HepG2 (cell line): ENCODE data around the gene KCNMB2. TPM values are rescaled to one million over a fixed set of nuclear protein-coding genes. Genes with fewer than 3 reads are reported as not detected.

Experiments
- ATAC-seq: fragments of 200-7000 bp; cut with Tn5 transposase; 3 replicates; pipeline ENCODE4 v1.9.1; 2020; ENCODE audit warnings: mild to moderate bottlenecking, moderate library complexity
- BruUV-seq: library from RNA; stranded (reverse); fragments of 400-500 nt; replicated peaks from 2 replicates; lab custom pipeline; 2021; lab: Mats Ljungman, UMichigan
- CTCF ChIA-PET: fragments of 300-600 bp; formaldehyde crosslinking; extraction: SDS; loops from one replicate; lab custom pipeline; 2021; ENCODE audit warnings: low total read pairs, inconsistent platforms, low intra/inter-chr PET ratio; lab: Yijun Ruan, JAX
- POLR2A ChIA-PET: fragments of 350-600 bp; sonication (Branson Sonifier 250); formaldehyde crosslinking; loops from one replicate; lab custom pipeline; 2020; ENCODE audit warnings: antibody characterized with exemption, inconsistent platforms; lab: Yijun Ruan, JAX
- DNase-seq: peaks from one replicate; pipeline ENCODE4 v3.0.0-alpha.2; 2015; ENCODE audit warnings: low spot score
- FAIRE-seq: peaks from 3 replicates; lab custom pipeline; 2011; peaks lifted over from hg19 to GRCh38; lab: Jason Lieb, UNC
- H2AFZ ChIP-seq: one replicate; pipeline ENCODE4 v1.6.1; 2011; ENCODE audit warnings: low read length, inconsistent platforms
- H3K27ac ChIP-seq: fragments of 300-600 bp; 3 replicates; pipeline ENCODE4 v1.8.0; 2011; ENCODE audit warnings: mixed run types, mild to moderate bottlenecking, mixed read lengths, low read length, inconsistent platforms; ENCODE audit not compliant: insufficient read depth; ENCODE audit errors: extremely low read length
- H3K27me3 ChIP-seq, 2 experiments: fragments of 200-600 bp in 1 of 2; 2 replicates in 1 of 2; 3 replicates in 1 of 2; pipeline versions ENCODE4 v1.6.0 to v1.8.0; 2011; ENCODE audit warnings: low read length in 2 of 2, mild to moderate bottlenecking in 2 of 2, moderate library complexity in 2 of 2, inconsistent platforms in 1 of 2; ENCODE audit not compliant: insufficient read depth in 2 of 2, control insufficient read depth in 1 of 2
- H3K36me3 ChIP-seq, 2 experiments: fragments of 200-600 bp in 1 of 2; replicated peaks in 1 of 2; 2 replicates in 1 of 2; 3 replicates in 1 of 2; pipeline versions ENCODE4 v1.5.1 to v1.8.0; 2011; ENCODE audit warnings: low read length in 2 of 2, inconsistent platforms in 1 of 2; ENCODE audit not compliant: insufficient read depth in 2 of 2, control insufficient read depth in 1 of 2
- H3K4me1 ChIP-seq: 2 replicates; pipeline ENCODE4 v1.5.1; 2012; ENCODE audit warnings: low read length, inconsistent platforms; ENCODE audit not compliant: insufficient read depth
- H3K4me2 ChIP-seq: 2 replicates; pipeline ENCODE4 v1.6.0; 2011; ENCODE audit warnings: low read depth, low read length, inconsistent platforms
- H3K4me3 ChIP-seq, 3 experiments: fragments of 200-600 bp in 1 of 3; sonication (generic), shearing (Covaris generic) in 1 of 3; replicated peaks in 1 of 3; 2 replicates each; pipeline ENCODE4 v1.5.1; 2011 to 2016; ENCODE audit warnings: low read length in 3 of 3, inconsistent platforms in 2 of 3, low read depth in 2 of 3, mild to moderate bottlenecking in 2 of 3, control low read depth in 1 of 3, mixed read lengths in 1 of 3; ENCODE audit not compliant: insufficient read depth in 1 of 3
- H3K79me2 ChIP-seq: one replicate; pipeline ENCODE4 v1.6.1; 2011; ENCODE audit warnings: low read length, inconsistent platforms; ENCODE audit not compliant: insufficient read depth
- H3K9ac ChIP-seq: 2 replicates; pipeline ENCODE4 v1.6.0; 2011; ENCODE audit warnings: mild to moderate bottlenecking, low read depth, low read length, inconsistent platforms; ENCODE audit not compliant: insufficient read depth
- H3K9me3 ChIP-seq: 2 replicates; pipeline ENCODE4 v1.5.1; 2012; ENCODE audit warnings: mild to moderate bottlenecking, low read length
- H4K20me1 ChIP-seq: 2 replicates; pipeline ENCODE4 v1.6.0; 2011; ENCODE audit warnings: inconsistent platforms, mild to moderate bottlenecking, low read length, moderate library complexity; ENCODE audit not compliant: insufficient read depth
- HDAC1 ChIP-seq: sonication (generic); formaldehyde crosslinking; IDR thresholded peaks from 2 replicates; pipeline ENCODE4 v1.5.1; 2020; ENCODE audit warnings: mild to moderate bottlenecking, missing genetic modification reagents
- KMT2B ChIP-seq: IDR thresholded peaks from 2 replicates; pipeline ENCODE4 v1.6.1; 2016; ENCODE audit warnings: missing genetic modification reagents, missing compliant biosample characterization
- NFIB ChIP-seq: sonication (generic); formaldehyde crosslinking; IDR thresholded peaks from 2 replicates; pipeline ENCODE4 v1.9.0; 2021; ENCODE audit warnings: missing genetic modification reagents, mild to moderate bottlenecking, borderline replicate concordance
- NFKB2 ChIP-seq: sonication (generic); formaldehyde crosslinking; IDR thresholded peaks from 2 replicates; pipeline ENCODE4 v1.4.0; 2020; ENCODE audit warnings: missing genetic modification reagents, borderline replicate concordance
- NR2F6 ChIP-seq, 2 experiments: IDR thresholded peaks; 2 replicates each; pipeline ENCODE4 v1.6.1; 2016; ENCODE audit warnings: antibody characterized with exemption in 1 of 2, mild to moderate bottlenecking in 1 of 2
- TCF7L2 ChIP-seq: IDR thresholded peaks from 2 replicates; pipeline ENCODE4 v1.6.1; 2011; ENCODE audit warnings: mild to moderate bottlenecking, low read depth, low read length, moderate library complexity
- WIZ ChIP-seq: sonication (generic); formaldehyde crosslinking; IDR thresholded peaks from 2 replicates; pipeline ENCODE4 v1.5.1; 2020; ENCODE audit warnings: mild to moderate bottlenecking, missing genetic modification reagents
- YEATS4 ChIP-seq: sonication (generic); formaldehyde crosslinking; IDR thresholded peaks from 2 replicates; pipeline ENCODE4 v1.4.0; 2020; ENCODE audit warnings: missing genetic modification reagents, borderline replicate concordance
- ZBTB7B ChIP-seq: sonication (generic); formaldehyde crosslinking; IDR thresholded peaks from 2 replicates; pipeline ENCODE4 v1.4.0; 2020; ENCODE audit warnings: missing genetic modification reagents
- ZFP82 ChIP-seq: sonication (generic); formaldehyde crosslinking; IDR thresholded peaks from 2 replicates; pipeline ENCODE4 v1.5.1; 2020; ENCODE audit warnings: mild to moderate bottlenecking, missing genetic modification reagents, borderline replicate concordance
- ZNF101 ChIP-seq: sonication (generic); formaldehyde crosslinking; IDR thresholded peaks from 2 replicates; pipeline ENCODE4 v1.4.0; 2020; ENCODE audit warnings: mild to moderate bottlenecking, low read depth, missing genetic modification reagents, borderline replicate concordance
- ZNF343 ChIP-seq: sonication (generic); formaldehyde crosslinking; IDR thresholded peaks from 2 replicates; pipeline ENCODE4 v1.4.0; 2020; ENCODE audit warnings: mild to moderate bottlenecking, missing genetic modification reagents
- ZNF7 ChIP-seq: IDR thresholded peaks from 2 replicates; pipeline ENCODE4 v1.6.1; 2016; ENCODE audit warnings: missing biosample characterization, missing genetic modification reagents
- ZNF775 ChIP-seq: sonication (generic); formaldehyde crosslinking; IDR thresholded peaks from 2 replicates; pipeline ENCODE4 v1.4.0; 2020; ENCODE audit warnings: missing genetic modification reagents, mild to moderate bottlenecking, moderate library complexity, borderline replicate concordance
- WGBS: methylation state at CpG from one replicate; pipeline ENCODE4 v1.1.6; 2017; ENCODE audit warnings: low lambda C conversion rate; 5-methylcytosine and 5-hydroxymethylcytosine counted together
- in situ Hi-C: cut with HindIII; loops from 2 replicates; pipeline ENCODE4 v1.10.0; 2017; ENCODE audit warnings: low pct_unique_long_range_greater_than_20kb; ENCODE audit not compliant: extremely low pct_ligation_motif_present
- intact Hi-C: fragments of 100-400 bp; cut with micrococcal nuclease; formaldehyde crosslinking; loops from one replicate; pipeline ENCODE4 v1.10.0; 2022; ENCODE audit not compliant: unreplicated experiment
- polyA plus RNA-seq, 8 experiments: library from polyadenylated mRNA; depleted of rRNA in 3 of 8; stranded (reverse) in 7 of 8; unstranded in 1 of 8; fragments of >200 nt; fragmentation: Illumina TruSeq in 4 of 8; extraction: Trizol in 4 of 8; gene quantifications; 2 replicates each; pipeline versions ENCODE4 v1.2.1 to v1.2.3, GENCODE V29; 2011 to 2016; ENCODE audit warnings: low read depth in 4 of 8, missing spikeins in 1 of 8, mixed read lengths in 1 of 8; ENCODE audit not compliant: insufficient read depth in 1 of 8
- total RNA-seq, 5 experiments: library from RNA; depleted of rRNA; stranded (reverse); fragments of >200 nt; fragmentation: Illumina TruSeq; extraction: Trizol; gene quantifications; 2 replicates each; pipeline ENCODE4 v1.2.3, GENCODE V29; 2016; ENCODE audit warnings: low read depth in 1 of 5
- TF ChIP-seq, protein P1 (sequence below): sonication (generic); formaldehyde crosslinking; IDR thresholded peaks from 2 replicates; pipeline ENCODE4 v1.5.1; 2020; ENCODE audit warnings: mild to moderate bottlenecking, moderate library complexity, missing genetic modification reagents
- TF ChIP-seq, protein P2 (sequence below): sonication (generic); formaldehyde crosslinking; IDR thresholded peaks from 2 replicates; pipeline ENCODE4 v1.5.0; 2020; ENCODE audit warnings: missing genetic modification reagents, mild to moderate bottlenecking, borderline replicate concordance
- TF ChIP-seq, protein P3 (sequence below): sonication (generic); formaldehyde crosslinking; IDR thresholded peaks from 2 replicates; pipeline ENCODE4 v1.4.0; 2020; ENCODE audit warnings: missing genetic modification reagents, borderline replicate concordance
- TF ChIP-seq, protein P4 (sequence below): sonication (generic); formaldehyde crosslinking; IDR thresholded peaks from 2 replicates; pipeline ENCODE4 v1.4.0; 2020; ENCODE audit warnings: missing genetic modification reagents, borderline replicate concordance

Gene KCNMB2
- total and polyA plus RNA-seq, 2 of the 13 experiments (the other 11 are each of a cell fraction or from before 2014, with no cell fraction given) = not detected

DNA sequence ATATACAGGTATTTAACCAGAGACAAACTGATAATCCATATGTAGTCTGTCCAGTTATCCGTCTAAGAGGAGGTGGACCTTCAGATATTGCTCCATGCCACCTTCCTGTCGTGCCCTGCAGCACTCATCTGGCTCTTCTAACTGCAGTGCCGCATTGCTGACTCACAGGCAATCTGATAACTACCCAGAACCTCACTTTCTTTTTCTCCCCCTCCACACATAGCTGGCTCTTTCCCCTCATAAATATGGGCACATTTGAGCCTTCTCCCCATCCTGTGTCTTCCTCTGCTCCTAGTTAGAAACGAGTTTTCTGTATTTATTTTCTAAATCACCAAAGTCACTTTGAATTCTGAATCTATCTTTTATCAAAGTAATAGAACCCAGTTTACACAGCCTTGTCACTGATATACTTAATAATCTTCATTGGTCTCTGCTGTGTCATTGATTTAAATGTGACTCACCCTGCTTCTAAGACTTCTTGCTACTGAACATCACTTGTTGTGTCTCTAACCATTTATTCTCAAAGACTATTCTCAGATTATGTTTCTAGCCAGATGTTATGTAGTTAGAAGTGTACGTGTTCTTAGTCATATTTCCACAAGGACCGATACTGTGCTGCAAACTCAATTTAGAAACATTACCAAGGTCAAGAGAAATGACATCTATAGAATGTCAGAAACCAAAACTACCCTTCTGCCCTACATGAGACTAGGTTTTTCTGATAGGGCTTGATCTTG, 17.4 kb upstream of the KCNMB2 start:
- no peak for ATAC-seq
- no TSS peak for BruUV-seq
- DNase-seq = no peak
- no peaks in the 10 kb centered on the region for H3K4me1 ChIP-seq
- H2AFZ ChIP-seq = no peak overlapping the region
- H3K4me2 ChIP-seq = no peak overlapping the region
- ChIA-PET CTCF (no interaction called here), POLR2A (no interaction called here)
- H3K36me3 ChIP-seq = no peaks in the 10 kb centered on the region
- no peak for FAIRE-seq
- 5% methylated on average over 6 of the region's 6 CpGs for WGBS
- intact Hi-C loops (loop anchor here (1.0 kb wide), 1 partner anchor 39 kb away; no protein-coding TSS in a partner anchor), in situ Hi-C loops (no loop called here)
- H3K79me2 ChIP-seq = no peaks in the 10 kb centered on the region
- H3K4me3 ChIP-seq = no peak overlapping the region
- no peaks in the 10 kb centered on the region for H3K27me3 ChIP-seq
- no peak overlapping the region for H3K9ac ChIP-seq
- H3K9me3 ChIP-seq = no peaks in the 10 kb centered on the region
- H3K27ac ChIP-seq = no peak overlapping the region
- no peaks in the 10 kb centered on the region for H4K20me1 ChIP-seq
- TF ChIP-seq, protein P1, sequence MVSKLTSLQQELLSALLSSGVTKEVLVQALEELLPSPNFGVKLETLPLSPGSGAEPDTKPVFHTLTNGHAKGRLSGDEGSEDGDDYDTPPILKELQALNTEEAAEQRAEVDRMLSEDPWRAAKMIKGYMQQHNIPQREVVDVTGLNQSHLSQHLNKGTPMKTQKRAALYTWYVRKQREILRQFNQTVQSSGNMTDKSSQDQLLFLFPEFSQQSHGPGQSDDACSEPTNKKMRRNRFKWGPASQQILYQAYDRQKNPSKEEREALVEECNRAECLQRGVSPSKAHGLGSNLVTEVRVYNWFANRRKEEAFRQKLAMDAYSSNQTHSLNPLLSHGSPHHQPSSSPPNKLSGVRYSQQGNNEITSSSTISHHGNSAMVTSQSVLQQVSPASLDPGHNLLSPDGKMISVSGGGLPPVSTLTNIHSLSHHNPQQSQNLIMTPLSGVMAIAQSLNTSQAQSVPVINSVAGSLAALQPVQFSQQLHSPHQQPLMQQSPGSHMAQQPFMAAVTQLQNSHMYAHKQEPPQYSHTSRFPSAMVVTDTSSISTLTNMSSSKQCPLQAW (CRISPR knock-in tag) = no peak
- TF ChIP-seq, protein P2, sequence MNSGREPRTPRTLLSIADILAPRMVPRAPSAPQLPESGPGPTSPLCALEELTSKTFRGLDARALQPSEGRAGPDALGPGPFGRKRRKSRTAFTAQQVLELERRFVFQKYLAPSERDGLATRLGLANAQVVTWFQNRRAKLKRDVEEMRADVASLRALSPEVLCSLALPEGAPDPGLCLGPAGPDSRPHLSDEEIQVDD = no peak
- TF ChIP-seq ZNF343 (CRISPR knock-in tag) (no peak), ZNF7 (CRISPR knock-in tag) (no peak), ZNF101 (CRISPR knock-in tag) (no peak), HDAC1 (CRISPR knock-in tag) (no peak), ZNF775 (CRISPR knock-in tag) (no peak), NR2F6 (IDR thresholded peaks at IDR 0.05) (no peak), NR2F6 (CRISPR knock-in tag; IDR thresholded peaks at IDR 0.05) (no peak), TCF7L2 (no peak), KMT2B (CRISPR knock-in tag) (no peak), ZFP82 (CRISPR knock-in tag) (no peak), YEATS4 (no peak), NFKB2 (CRISPR knock-in tag) (no peak), NFIB (CRISPR knock-in tag) (no peak), ZBTB7B (no peak), WIZ (CRISPR knock-in tag) (no peak)
- TF ChIP-seq, protein P3, sequence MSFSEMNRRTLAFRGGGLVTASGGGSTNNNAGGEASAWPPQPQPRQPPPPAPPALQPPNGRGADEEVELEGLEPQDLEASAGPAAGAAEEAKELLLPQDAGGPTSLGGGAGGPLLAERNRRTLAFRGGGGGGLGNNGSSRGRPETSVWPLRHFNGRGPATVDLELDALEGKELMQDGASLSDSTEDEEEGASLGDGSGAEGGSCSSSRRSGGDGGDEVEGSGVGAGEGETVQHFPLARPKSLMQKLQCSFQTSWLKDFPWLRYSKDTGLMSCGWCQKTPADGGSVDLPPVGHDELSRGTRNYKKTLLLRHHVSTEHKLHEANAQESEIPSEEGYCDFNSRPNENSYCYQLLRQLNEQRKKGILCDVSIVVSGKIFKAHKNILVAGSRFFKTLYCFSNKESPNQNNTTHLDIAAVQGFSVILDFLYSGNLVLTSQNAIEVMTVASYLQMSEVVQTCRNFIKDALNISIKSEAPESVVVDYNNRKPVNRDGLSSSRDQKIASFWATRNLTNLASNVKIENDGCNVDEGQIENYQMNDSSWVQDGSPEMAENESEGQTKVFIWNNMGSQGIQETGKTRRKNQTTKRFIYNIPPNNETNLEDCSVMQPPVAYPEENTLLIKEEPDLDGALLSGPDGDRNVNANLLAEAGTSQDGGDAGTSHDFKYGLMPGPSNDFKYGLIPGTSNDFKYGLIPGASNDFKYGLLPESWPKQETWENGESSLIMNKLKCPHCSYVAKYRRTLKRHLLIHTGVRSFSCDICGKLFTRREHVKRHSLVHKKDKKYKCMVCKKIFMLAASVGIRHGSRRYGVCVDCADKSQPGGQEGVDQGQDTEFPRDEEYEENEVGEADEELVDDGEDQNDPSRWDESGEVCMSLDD (CRISPR knock-in tag) = no peak
- TF ChIP-seq, protein P4, sequence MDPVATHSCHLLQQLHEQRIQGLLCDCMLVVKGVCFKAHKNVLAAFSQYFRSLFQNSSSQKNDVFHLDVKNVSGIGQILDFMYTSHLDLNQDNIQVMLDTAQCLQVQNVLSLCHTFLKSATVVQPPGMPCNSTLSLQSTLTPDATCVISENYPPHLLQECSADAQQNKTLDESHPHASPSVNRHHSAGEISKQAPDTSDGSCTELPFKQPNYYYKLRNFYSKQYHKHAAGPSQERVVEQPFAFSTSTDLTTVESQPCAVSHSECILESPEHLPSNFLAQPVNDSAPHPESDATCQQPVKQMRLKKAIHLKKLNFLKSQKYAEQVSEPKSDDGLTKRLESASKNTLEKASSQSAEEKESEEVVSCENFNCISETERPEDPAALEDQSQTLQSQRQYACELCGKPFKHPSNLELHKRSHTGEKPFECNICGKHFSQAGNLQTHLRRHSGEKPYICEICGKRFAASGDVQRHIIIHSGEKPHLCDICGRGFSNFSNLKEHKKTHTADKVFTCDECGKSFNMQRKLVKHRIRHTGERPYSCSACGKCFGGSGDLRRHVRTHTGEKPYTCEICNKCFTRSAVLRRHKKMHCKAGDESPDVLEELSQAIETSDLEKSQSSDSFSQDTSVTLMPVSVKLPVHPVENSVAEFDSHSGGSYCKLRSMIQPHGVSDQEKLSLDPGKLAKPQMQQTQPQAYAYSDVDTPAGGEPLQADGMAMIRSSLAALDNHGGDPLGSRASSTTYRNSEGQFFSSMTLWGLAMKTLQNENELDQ = no peak
